Adrenal gland (tissue), 12 donors: ENCODE data around the gene SDCCAG8. TPM values are rescaled to one million over a fixed set of nuclear protein-coding genes. Genes with fewer than 3 reads are reported as not detected.

Experiments used
- DNase-seq, 7 donors: peaks; one replicate each; pipeline ENCODE4 v3.0.0-alpha.2; 2019 to 2020
- H3K27ac ChIP-seq, 5 donors: fragments of 200-600 bp; sonication (generic) in 4 of 5; 1 replicate in 3 of 5; 2 replicates in 2 of 5; pipeline versions ENCODE4 v1.5.1 to v1.8.0; 2016 to 2020; ENCODE audit warnings: mild to moderate bottlenecking in 1 of 5
- H3K27me3 ChIP-seq: fragments of 200-600 bp; 2 replicates; pipeline ENCODE4 v1.8.0; 2021
- H3K36me3 ChIP-seq, 2 donors: fragments of 200-600 bp; replicated peaks in 1 of 2; 1 replicate in 1 of 2; 2 replicates in 1 of 2; pipeline versions ENCODE4 v1.5.1 to v1.8.0; 2018 to 2022
- H3K4me1 ChIP-seq, 2 donors: fragments of 200-600 bp; replicated peaks in 1 of 2; 1 replicate in 1 of 2; 2 replicates in 1 of 2; pipeline versions ENCODE4 v1.5.1 to v1.8.0; 2018 to 2021
- H3K4me3 ChIP-seq, 4 donors: fragments of 200-600 bp; sonication (generic) in 3 of 4; one replicate each; pipeline ENCODE4 v1.5.1; 2016 to 2018
- H3K9me3 ChIP-seq, 3 donors: fragments of 200-600 bp; sonication (generic) in 1 of 3; replicated peaks in 1 of 3; 1 replicate in 2 of 3; 2 replicates in 1 of 3; pipeline versions ENCODE4 v1.5.1 to v1.8.0; 2016 to 2021
- POLR2A ChIP-seq, 2 donors: fragments of 450-650 bp; IDR thresholded peaks; one replicate each; pipeline ENCODE4 v1.6.1; 2017; ENCODE audit warnings: antibody characterized with exemption in 2 of 2, mild to moderate bottlenecking in 2 of 2, moderate library complexity in 1 of 2
- WGBS, 4 donors: extraction: QIAGEN DNeasy Blood & Tissue Kit in 2 of 4; methylation state at CpG; one replicate each; pipeline versions ENCODE4 v1.1.5 to v1.1.7; 2013 to 2017; 5-methylcytosine and 5-hydroxymethylcytosine counted together
- intact Hi-C, 2 donors: fragments of 100-400 bp; cut with DNase I; formaldehyde crosslinking; loops; one replicate each; pipeline versions ENCODE4 v1.14.1 to v1.15.0; 2022 to 2023
- polyA plus RNA-seq, 3 donors: library from polyadenylated mRNA; stranded (reverse); fragments of 200-250 nt in 2 of 3; fragments of 350-450 nt in 1 of 3; fragmentation: Illumina TruSeq in 1 of 3; extraction: RNeasy Lipid Tissue Mini Kit (QIAGEN cat#74804) in 1 of 3; gene quantifications; one replicate each; pipeline ENCODE4 v1.2.3, GENCODE V29; 2013 to 2014
- total RNA-seq, 9 donors: library from RNA; depleted of rRNA in 4 of 9; stranded (reverse); fragments of >200 nt in 4 of 9; fragments of 120-200 nt in 1 of 9; fragmentation: NEBNext Ultra II Directional in 1 of 9; extraction: Animal tissue kit (Norgen Biotek cat#: 25700) in 1 of 9; gene quantifications; one replicate each; pipeline versions ENCODE4 v1.1.0 to v1.2.4, GENCODE V29; 2013 to 2023
- TF ChIP-seq, protein P1 (sequence below), 6 experiments: fragments of 450-650 bp in 4 of 6; fragments of 200-600 bp in 2 of 6; sonication (generic) in 1 of 6; IDR thresholded peaks; 1 replicate in 5 of 6; 2 replicates in 1 of 6; pipeline versions ENCODE4 v1.5.1 to v1.8.0; 2016 to 2021; ENCODE audit warnings: antibody characterized with exemption in 6 of 6, mild to moderate bottlenecking in 2 of 6, moderate library complexity in 1 of 6
- donor health status: healthy with polysubstance abuse.
- donor health status: Bipolar disorder and iron deficiency.
- donor health status: DM: yes; HTN: yes; CAD: no.
- donor health status: DM: no; HTN: no; CAD: no.
- donor health status: DM: no; HTN: no; CAD: no.
- donor health status: DM: yes; HTN: yes; CAD: no.

The SDCCAG8 gene
- total and polyA plus RNA-seq, 12 donors, result 22.5 to 60.9 (median 44.1) TPM

DNA sequence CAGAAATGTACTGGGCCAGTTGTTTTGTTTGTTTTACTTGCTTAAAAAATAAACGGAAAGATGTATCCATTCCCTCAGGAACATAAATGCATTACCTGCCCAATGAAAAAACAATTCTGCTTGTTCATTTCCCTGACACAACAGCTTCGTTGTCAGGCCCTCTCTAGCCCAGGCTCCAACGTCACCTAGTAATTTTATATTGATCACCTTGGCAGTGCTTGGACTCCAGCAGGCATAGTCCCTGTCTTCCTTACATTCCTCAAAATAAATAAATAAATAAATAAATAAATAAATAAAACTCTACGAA is 2.0 kb upstream of the SDCCAG8 start:
- H3K9me3 ChIP-seq, result no peaks in the 10 kb centered on the region
- H3K27ac ChIP-seq, result peak overlapping the region; percentile 83 to 98 (median 97)
- H3K4me3 ChIP-seq, result peak overlapping the region in 2 of 4 donors; percentile 83 to 91
- H3K27me3 ChIP-seq, result no peaks in the 10 kb centered on the region
- intact Hi-C loops, result no loop called here
- H3K36me3 ChIP-seq, result no peaks in the 10 kb centered on the region
- TF ChIP-seq POLR2A (IDR thresholded peaks at IDR 0.05), result no peak
- TF ChIP-seq, protein P1, sequence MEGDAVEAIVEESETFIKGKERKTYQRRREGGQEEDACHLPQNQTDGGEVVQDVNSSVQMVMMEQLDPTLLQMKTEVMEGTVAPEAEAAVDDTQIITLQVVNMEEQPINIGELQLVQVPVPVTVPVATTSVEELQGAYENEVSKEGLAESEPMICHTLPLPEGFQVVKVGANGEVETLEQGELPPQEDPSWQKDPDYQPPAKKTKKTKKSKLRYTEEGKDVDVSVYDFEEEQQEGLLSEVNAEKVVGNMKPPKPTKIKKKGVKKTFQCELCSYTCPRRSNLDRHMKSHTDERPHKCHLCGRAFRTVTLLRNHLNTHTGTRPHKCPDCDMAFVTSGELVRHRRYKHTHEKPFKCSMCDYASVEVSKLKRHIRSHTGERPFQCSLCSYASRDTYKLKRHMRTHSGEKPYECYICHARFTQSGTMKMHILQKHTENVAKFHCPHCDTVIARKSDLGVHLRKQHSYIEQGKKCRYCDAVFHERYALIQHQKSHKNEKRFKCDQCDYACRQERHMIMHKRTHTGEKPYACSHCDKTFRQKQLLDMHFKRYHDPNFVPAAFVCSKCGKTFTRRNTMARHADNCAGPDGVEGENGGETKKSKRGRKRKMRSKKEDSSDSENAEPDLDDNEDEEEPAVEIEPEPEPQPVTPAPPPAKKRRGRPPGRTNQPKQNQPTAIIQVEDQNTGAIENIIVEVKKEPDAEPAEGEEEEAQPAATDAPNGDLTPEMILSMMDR (IDR thresholded peaks at IDR 0.05), result no peak
- DNase-seq, result peak in 1 of 7 donors; percentile 20
- 0 to 4% (median 3%) methylated on average over 4 of the region's 4 CpGs for WGBS, 4 donors
- H3K4me1 ChIP-seq, result peaks cover 27 to 51% of the 10 kb centered on the region in 2 donors

DNA sequence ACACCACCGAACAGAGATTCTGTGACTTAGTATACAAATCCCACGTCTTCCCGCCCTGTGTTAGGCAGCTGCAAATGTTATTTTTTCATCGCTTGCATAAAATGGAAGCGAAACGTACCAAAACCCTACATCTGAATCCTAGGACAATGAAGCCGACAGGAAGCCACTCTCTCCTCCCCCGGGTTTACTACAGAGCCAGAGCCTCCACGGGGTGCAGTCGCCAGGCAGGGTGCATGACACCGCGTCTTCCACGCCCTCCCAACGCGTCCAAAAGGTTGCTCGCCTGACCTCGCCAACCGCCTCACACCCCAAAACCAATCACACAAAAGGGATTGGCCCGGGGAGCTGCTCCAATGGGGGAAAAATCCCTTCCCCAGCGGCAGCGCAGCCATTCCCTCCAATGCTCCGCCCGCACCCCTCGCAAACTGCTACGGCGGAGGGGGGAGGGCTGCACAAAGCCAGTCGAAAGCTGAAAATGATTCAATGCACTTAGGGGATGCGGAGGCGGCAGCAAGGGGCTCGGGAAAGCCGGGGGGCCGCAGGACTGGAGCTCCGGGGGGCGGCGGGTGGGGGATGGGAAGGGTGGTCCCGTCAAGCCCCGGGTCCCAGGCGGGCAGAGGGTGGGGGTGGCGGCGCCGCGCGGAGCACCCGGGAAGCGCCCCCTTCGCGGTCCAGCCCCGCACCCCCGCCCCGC is 1.5 kb upstream of the SDCCAG8 start:
- 0 to 1% (median 0%) methylated on average over 24 to 50 of the region's 50 CpGs for WGBS, 4 donors
- H3K4me1 ChIP-seq, result peaks cover 27 to 52% of the 10 kb centered on the region in 2 donors
- intact Hi-C loops, result no loop called here

DNA sequence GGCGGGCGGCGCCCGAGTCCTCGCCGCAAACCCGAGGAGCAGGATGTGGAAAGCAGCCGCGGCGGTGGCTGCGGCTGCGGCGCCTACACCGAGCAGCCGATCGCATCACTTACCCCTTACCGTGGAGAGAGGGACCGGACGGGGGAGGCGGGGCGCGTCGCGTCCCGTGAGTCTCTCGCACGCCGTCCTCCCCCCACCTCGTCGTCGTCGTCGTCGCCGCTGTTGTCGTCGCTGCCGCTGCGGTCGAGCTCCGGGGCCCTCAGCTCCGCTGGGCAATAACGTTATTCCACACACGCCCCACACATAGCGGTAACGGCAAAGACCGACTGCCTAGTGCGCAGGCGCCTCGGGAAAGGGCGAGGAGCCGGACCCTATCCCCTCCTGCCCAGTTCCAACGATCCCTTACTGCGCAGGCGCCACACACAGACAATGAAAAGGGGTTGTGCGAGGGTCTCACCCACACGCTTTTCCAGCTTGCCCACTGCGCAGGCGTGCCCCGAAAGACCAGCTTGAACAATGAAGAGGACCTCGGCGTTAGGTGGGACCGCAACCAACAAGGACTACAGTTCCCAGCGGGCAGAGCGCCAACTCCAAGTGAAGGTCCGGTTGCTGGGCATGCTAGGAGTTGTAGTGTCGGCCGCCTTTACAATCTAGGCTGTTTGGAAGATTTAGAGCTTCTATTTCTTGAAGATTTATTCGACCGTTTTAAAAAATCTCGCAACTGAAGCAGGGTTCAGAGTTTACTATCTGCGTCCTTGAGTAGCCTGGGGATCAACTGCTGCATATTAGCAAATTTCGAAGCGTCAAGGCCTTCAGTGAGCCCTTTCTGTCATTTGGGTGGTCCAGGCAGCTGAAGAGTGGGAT is 682 bp upstream of the SDCCAG8 start, which contains the start of gene CEP170:
CEP170 (minus strand) TSS at position 355 of the 864 bp plus-strand sequence. CDS start 30,001 bp downstream, outside the sequence.
- intact Hi-C loops, result no loop called here
- Histone ChIP-seq H3K4me3 (peak within 1 kb of the TSS; percentile 81 to 94 (median 87)), H3K27ac (peak within 1 kb of the TSS; percentile 83 to 99 (median 97)), H3K27me3 (no peaks in the 10 kb centered on the region), H3K36me3 (no peaks in the 10 kb centered on the region), H3K4me1 (peaks cover 27 to 58% of the 10 kb centered on the region in 2 donors), H3K9me3 (no peaks in the 10 kb centered on the region)
- DNase-seq, result peak; percentile 92 to 98 (median 94)
- TF ChIP-seq POLR2A (IDR thresholded peaks at IDR 0.05), result peak; percentile 73 to 94
- TF ChIP-seq, protein P1 (IDR thresholded peaks at IDR 0.05), result no peak
- 0 to 1% (median 0%) methylated on average over 23 to 74 of the region's 74 CpGs for WGBS, 4 donors

More for the DNA sequence above, 1.5 kb upstream of the SDCCAG8 start:
- Histone ChIP-seq H3K27me3 (no peaks in the 10 kb centered on the region), H3K27ac (peak overlapping the region; percentile 83 to 99 (median 97)), H3K36me3 (no peaks in the 10 kb centered on the region), H3K9me3 (no peaks in the 10 kb centered on the region), H3K4me3 (peak overlapping the region; percentile 81 to 94 (median 87))
- peak in 1 of 2 donors; percentile 71 for TF ChIP-seq POLR2A (IDR thresholded peaks at IDR 0.05)
- TF ChIP-seq, protein P1 (IDR thresholded peaks at IDR 0.05), result no peak
- DNase-seq, result peak; percentile 67 to 88 (median 82)

DNA sequence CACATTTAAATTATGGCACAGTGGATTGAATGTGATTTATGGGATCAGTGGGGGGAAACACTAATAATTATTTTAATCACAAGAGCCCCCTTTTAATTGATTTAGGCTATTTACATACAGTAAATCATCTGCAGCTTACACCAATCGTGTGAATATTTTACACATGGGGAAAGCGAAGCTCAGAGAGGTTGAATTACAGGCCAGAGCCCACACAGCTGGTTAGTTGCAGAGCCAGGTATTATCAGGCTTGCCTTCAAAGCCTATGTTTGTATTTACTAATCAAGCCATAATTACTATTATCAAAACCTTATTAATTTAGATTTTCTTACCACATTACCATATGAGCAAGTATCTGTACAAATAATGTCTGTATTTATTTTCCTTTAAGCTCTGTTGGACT is 749 bp downstream of the SDCCAG8 start:
- DNase-seq, result no peak
- no peaks in the 10 kb centered on the region for H3K9me3 ChIP-seq
- peak overlapping the region in 3 of 4 donors; percentile 38 to 91 (median 64) for H3K4me3 ChIP-seq
- TF ChIP-seq POLR2A (IDR thresholded peaks at IDR 0.05), result no peak
- TF ChIP-seq, protein P1 (IDR thresholded peaks at IDR 0.05), result no peak
- 34 to 42% (median 37%) methylated on average over 2 of the region's 2 CpGs for WGBS, 4 donors
- no peaks in the 10 kb centered on the region for H3K27me3 ChIP-seq
- H3K4me1 ChIP-seq, result peaks cover 27 to 49% of the 10 kb centered on the region in 2 donors
- H3K27ac ChIP-seq, result peak overlapping the region; percentile 83 to 99 (median 97)
- no peaks in the 10 kb centered on the region for H3K36me3 ChIP-seq
- intact Hi-C loops, result no loop called here
